DOHH2 (cell line): ENCODE data around the gene SMURF2.

Experiments used
- H3F3A ChIP-seq: fragments of 200-600 bp; sonication (generic), shearing (Covaris generic); 2 replicates; pipeline ENCODE4 v1.6.0; 2016; ENCODE audit warnings: antibody characterized with exemption, mild to moderate bottlenecking; ENCODE audit not compliant: control insufficient read depth, insufficient read depth
- H3K27ac ChIP-seq: fragments of 200-600 bp; sonication (generic); 2 replicates; pipeline ENCODE4 v1.5.1; 2014; ENCODE audit warnings: low read depth, mild to moderate bottlenecking, low read length, moderate library complexity
- H3K27me3 ChIP-seq: fragments of 200-600 bp; sonication (generic); 2 replicates; pipeline ENCODE4 v1.6.1; 2014; ENCODE audit warnings: mild to moderate bottlenecking, low read length, mixed read lengths; ENCODE audit not compliant: control insufficient read depth
- H3K36me3 ChIP-seq: fragments of 200-600 bp; sonication (generic); 2 replicates; pipeline ENCODE4 v1.6.1; 2014; ENCODE audit warnings: mild to moderate bottlenecking, low read length, moderate library complexity, mixed read lengths; ENCODE audit not compliant: control insufficient read depth
- H3K4me1 ChIP-seq: fragments of 200-600 bp; sonication (generic); 2 replicates; pipeline ENCODE4 v1.6.1; 2014; ENCODE audit warnings: mild to moderate bottlenecking, low read length, mixed read lengths; ENCODE audit not compliant: control insufficient read depth
- H3K4me2 ChIP-seq: fragments of 200-600 bp; sonication (generic); 2 replicates; pipeline ENCODE4 v1.6.0; 2014; ENCODE audit warnings: mild to moderate bottlenecking, low read length, moderate library complexity
- H3K4me3 ChIP-seq: fragments of 200-600 bp; sonication (generic); 2 replicates; pipeline ENCODE4 v1.5.1; 2014; ENCODE audit warnings: mild to moderate bottlenecking, low read length, mixed read lengths
- H3K79me2 ChIP-seq: fragments of 200-600 bp; sonication (generic); 2 replicates; pipeline ENCODE4 v1.6.1; 2014; ENCODE audit warnings: mild to moderate bottlenecking, low read length, mixed read lengths; ENCODE audit not compliant: control insufficient read depth
- H3K9me2 ChIP-seq: fragments of 200-600 bp; sonication (generic); replicated peaks from 2 replicates; pipeline ENCODE4 v1.6.1; 2014; ENCODE audit warnings: mild to moderate bottlenecking, low read length, mixed read lengths; ENCODE audit not compliant: control insufficient read depth
- H3K9me3 ChIP-seq: fragments of 200-600 bp; sonication (generic); 2 replicates; pipeline ENCODE4 v1.6.1; 2014; ENCODE audit warnings: antibody characterized with exemption, low read length, mixed read lengths; ENCODE audit not compliant: control insufficient read depth, insufficient read depth
- H4K20me1 ChIP-seq: fragments of 200-600 bp; sonication (generic); 2 replicates; pipeline ENCODE4 v1.6.0; 2014; ENCODE audit warnings: low read depth, mild to moderate bottlenecking, antibody characterized with exemption, low read length, moderate library complexity; ENCODE audit not compliant: control insufficient read depth, insufficient read depth
- EZH2phosphoT487 ChIP-seq: fragments of 200-600 bp; sonication (generic); IDR thresholded peaks from 2 replicates; pipeline ENCODE4 v1.6.1; 2017; ENCODE audit warnings: borderline replicate concordance, mild to moderate bottlenecking, antibody characterized with exemption, low read length, moderate library complexity, mixed read lengths
- TF ChIP-seq, protein P1 (sequence below): fragments of 200-600 bp; sonication (generic); IDR thresholded peaks from one replicate; pipeline ENCODE4 v1.5.1; 2014; ENCODE audit warnings: antibody characterized with exemption, mild to moderate bottlenecking, low read depth, low read length; ENCODE audit not compliant: poor library complexity, severe bottlenecking

The SMURF2 gene

DNA sequence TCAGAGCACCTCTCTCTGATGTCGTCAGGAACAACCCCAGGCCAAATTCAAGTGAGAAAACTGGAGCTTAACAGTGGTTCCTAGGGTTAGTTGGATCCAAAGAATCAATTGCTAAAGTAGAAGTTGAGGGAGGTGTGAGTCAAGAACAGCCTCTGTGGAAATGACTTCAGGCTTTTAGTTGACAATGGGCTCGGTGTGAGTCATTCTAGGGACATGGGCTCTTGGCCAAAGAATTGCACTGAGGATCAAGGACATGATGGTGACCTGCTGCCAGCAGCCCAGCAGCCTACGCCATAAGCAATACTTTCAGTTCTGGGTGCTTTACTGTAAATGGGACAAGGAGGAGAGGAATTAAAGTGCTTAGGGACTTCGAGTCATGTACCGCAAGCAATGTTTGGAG, 32.1 kb upstream of the SMURF2 start:
- TF ChIP-seq, protein P1, sequence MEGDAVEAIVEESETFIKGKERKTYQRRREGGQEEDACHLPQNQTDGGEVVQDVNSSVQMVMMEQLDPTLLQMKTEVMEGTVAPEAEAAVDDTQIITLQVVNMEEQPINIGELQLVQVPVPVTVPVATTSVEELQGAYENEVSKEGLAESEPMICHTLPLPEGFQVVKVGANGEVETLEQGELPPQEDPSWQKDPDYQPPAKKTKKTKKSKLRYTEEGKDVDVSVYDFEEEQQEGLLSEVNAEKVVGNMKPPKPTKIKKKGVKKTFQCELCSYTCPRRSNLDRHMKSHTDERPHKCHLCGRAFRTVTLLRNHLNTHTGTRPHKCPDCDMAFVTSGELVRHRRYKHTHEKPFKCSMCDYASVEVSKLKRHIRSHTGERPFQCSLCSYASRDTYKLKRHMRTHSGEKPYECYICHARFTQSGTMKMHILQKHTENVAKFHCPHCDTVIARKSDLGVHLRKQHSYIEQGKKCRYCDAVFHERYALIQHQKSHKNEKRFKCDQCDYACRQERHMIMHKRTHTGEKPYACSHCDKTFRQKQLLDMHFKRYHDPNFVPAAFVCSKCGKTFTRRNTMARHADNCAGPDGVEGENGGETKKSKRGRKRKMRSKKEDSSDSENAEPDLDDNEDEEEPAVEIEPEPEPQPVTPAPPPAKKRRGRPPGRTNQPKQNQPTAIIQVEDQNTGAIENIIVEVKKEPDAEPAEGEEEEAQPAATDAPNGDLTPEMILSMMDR: no peak
- no peak for TF ChIP-seq EZH2phosphoT487
- Histone ChIP-seq H3F3A (no peaks in the 10 kb centered on the region), H3K27ac (no peak overlapping the region), H4K20me1 (no peaks in the 10 kb centered on the region), H3K36me3 (no peaks in the 10 kb centered on the region), H3K9me3 (no peaks in the 10 kb centered on the region), H3K4me1 (no peaks in the 10 kb centered on the region), H3K27me3 (no peaks in the 10 kb centered on the region), H3K79me2 (no peaks in the 10 kb centered on the region), H3K9me2 (no peaks in the 10 kb centered on the region), H3K4me3 (no peak overlapping the region), H3K4me2 (no peak overlapping the region)

DNA sequence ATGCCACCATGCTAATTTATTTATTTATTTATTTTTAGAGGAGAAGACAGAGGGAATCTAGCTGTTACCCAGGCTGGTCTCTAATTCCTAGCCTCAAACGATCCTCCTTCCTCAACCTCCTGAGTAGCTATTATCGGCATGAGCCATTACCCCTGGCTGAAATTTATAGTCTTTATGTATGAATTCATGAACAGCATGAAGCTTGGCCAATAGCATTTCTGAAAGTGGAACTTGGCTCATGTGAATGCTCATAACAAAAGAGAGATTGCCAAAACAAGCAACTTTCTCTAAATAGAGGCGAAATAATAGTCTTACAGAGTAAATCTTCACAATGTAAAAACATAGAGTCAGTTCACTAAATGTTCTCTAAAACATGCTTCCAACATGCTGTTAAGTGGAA, 30.1 kb upstream of the SMURF2 start:
- Histone ChIP-seq H3K27ac (no peak overlapping the region), H3K79me2 (no peaks in the 10 kb centered on the region), H3K4me1 (no peaks in the 10 kb centered on the region), H3K9me3 (no peaks in the 10 kb centered on the region), H4K20me1 (no peaks in the 10 kb centered on the region), H3F3A (no peaks in the 10 kb centered on the region), H3K4me2 (no peak overlapping the region), H3K9me2 (no peaks in the 10 kb centered on the region), H3K27me3 (no peaks in the 10 kb centered on the region), H3K36me3 (no peaks in the 10 kb centered on the region), H3K4me3 (no peak overlapping the region)
- no peak for TF ChIP-seq EZH2phosphoT487

DNA sequence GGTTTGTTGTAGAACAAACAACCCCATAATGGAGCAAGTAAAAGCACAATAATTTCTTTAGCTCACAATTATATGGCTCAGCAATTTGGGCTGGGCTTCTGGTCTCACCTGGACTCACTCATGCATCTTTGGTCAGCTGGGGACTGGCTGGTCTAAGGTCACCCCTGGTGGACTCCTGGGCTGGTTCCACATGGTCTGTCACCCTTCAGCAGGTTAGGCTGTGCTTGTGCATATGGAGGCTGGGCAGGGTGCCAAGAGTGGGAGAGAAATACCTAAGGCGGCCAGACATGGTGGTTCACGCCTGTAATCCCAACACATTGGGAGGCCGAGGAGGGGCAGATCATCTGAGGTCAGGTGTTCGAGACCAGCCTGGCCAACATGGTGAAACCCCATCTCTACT, 27.0 kb upstream of the SMURF2 start:
- no peak for TF ChIP-seq EZH2phosphoT487
- TF ChIP-seq, protein P1: no peak
- H3F3A ChIP-seq: no peaks in the 10 kb centered on the region
- no peaks in the 10 kb centered on the region for H4K20me1 ChIP-seq
- no peak overlapping the region for H3K4me3 ChIP-seq
- no peaks in the 10 kb centered on the region for H3K9me2 ChIP-seq
- H3K36me3 ChIP-seq: no peaks in the 10 kb centered on the region
- H3K27ac ChIP-seq: no peak overlapping the region
- no peak overlapping the region for H3K4me2 ChIP-seq
- no peaks in the 10 kb centered on the region for H3K27me3 ChIP-seq
- no peaks in the 10 kb centered on the region for H3K79me2 ChIP-seq
- H3K9me3 ChIP-seq: no peaks in the 10 kb centered on the region
- H3K4me1 ChIP-seq: no peaks in the 10 kb centered on the region

DNA sequence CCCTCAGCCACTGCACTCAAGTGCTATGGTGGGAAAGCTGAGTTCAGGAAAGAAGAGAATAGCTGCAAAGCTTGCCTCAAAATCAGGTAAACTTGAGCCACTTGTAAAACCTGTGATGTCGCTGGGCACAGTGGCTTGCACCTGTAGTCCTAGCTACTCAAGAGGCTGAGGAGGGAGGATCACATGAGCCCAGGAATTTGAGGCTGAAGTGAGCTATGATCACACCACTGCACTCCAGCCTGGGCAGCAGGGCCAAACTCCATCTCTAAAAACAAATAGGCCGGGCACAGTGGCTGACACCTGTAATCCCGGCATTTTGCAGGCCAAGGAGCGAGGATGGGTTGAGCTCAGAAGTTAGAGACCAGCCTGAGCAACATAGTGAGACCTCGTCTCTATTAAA, 26.4 kb upstream of the SMURF2 start:
- Histone ChIP-seq H3K79me2 (no peaks in the 10 kb centered on the region), H3F3A (no peaks in the 10 kb centered on the region), H3K27me3 (no peaks in the 10 kb centered on the region), H4K20me1 (no peaks in the 10 kb centered on the region), H3K9me2 (no peaks in the 10 kb centered on the region), H3K4me1 (no peaks in the 10 kb centered on the region), H3K4me3 (no peak overlapping the region), H3K4me2 (no peak overlapping the region), H3K9me3 (no peaks in the 10 kb centered on the region), H3K27ac (no peak overlapping the region), H3K36me3 (no peaks in the 10 kb centered on the region)
- no peak for TF ChIP-seq EZH2phosphoT487
- TF ChIP-seq, protein P1: no peak
